BE2C (cell line): Measurements from ENCODE around the gene POU3F1.

Source experiments
- DNase-seq: peaks from one replicate; pipeline ENCODE4 v3.0.0-alpha.2; 2020
- H3K27me3 ChIP-seq: fragments of 250-450 bp; sonication (Bioruptor Pico); 2 replicates; pipeline ENCODE4 v1.5.1; 2020; ENCODE audit warnings: mild to moderate bottlenecking
- H3K36me3 ChIP-seq: fragments of 250-450 bp; sonication (Bioruptor Pico); 2 replicates; pipeline ENCODE4 v1.5.1; 2020; ENCODE audit warnings: mild to moderate bottlenecking
- H3K4me1 ChIP-seq: fragments of 250-450 bp; sonication (Bioruptor Pico); 2 replicates; pipeline ENCODE4 v1.5.1; 2020
- H3K4me3 ChIP-seq: 2 replicates; pipeline ENCODE4 v1.5.1; 2011; ENCODE audit warnings: low read depth, low read length
- H3K9me3 ChIP-seq: fragments of 250-450 bp; sonication (Bioruptor Pico); 2 replicates; pipeline ENCODE4 v1.5.1; 2020
- TF ChIP-seq, protein P1 (sequence below): IDR thresholded peaks from 2 replicates; pipeline ENCODE4 v1.5.1; 2012; ENCODE audit warnings: mild to moderate bottlenecking, low read depth, low read length

POU3F1 gene

DNA sequence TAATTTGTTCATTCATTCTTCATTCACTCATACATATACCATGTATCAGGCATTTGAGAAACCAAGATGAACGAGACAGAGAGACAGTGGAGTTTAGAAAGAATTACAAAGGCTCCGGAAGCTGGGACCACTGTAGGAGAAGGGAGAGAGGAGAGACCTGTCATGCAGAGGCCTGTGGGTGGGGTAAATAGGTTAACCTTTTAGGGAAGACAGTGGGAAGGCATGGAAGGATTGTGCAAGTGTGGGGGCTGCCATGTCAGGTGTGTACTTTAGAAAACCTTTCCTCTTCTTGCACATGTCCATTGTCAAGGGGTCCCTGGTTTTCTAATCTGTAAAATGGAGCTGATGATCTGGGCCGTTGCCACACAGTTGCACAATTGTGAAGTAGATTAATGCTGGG, 44.2 kb upstream of the POU3F1 start:
- H3K9me3 ChIP-seq: no peaks in the 10 kb centered on the region
- H3K27me3 ChIP-seq: no peaks in the 10 kb centered on the region
- no peak overlapping the region for H3K4me3 ChIP-seq

DNA sequence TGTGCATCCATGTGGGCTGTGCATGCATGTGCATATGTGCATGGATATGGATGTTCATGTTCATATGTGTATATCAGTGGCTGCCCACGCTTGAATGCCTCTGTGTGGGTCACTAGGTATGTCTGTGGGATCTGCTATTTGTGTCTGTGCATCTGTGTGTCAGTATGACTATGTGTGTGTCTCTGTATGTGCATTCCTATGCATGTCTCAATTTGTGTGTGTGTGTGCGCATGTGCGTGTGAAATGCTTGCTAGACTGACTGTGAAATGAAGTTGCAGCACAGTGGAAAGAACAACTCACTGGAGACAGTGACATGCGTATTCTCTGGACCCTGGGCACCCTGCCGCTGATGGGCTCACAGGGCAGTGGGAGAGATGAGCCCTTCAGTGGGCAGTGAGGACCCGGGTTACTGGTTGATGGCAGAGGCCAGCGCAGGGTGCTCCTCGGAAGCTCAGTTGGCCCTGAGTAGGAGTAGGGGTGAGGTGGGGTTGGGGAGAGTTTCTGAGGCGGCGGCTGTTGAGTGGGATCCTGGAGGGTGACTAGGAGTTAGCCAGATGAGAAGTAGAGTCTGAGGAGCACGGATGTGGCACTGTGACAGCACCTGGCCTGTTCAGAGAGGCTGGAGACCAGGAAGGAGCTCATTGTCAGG, 43.2 kb upstream of the POU3F1 start:
- H3K27me3 ChIP-seq: no peaks in the 10 kb centered on the region
- no peak for DNase-seq
- H3K4me3 ChIP-seq: no peak overlapping the region
- no peaks in the 10 kb centered on the region for H3K4me1 ChIP-seq
- TF ChIP-seq, protein P1, sequence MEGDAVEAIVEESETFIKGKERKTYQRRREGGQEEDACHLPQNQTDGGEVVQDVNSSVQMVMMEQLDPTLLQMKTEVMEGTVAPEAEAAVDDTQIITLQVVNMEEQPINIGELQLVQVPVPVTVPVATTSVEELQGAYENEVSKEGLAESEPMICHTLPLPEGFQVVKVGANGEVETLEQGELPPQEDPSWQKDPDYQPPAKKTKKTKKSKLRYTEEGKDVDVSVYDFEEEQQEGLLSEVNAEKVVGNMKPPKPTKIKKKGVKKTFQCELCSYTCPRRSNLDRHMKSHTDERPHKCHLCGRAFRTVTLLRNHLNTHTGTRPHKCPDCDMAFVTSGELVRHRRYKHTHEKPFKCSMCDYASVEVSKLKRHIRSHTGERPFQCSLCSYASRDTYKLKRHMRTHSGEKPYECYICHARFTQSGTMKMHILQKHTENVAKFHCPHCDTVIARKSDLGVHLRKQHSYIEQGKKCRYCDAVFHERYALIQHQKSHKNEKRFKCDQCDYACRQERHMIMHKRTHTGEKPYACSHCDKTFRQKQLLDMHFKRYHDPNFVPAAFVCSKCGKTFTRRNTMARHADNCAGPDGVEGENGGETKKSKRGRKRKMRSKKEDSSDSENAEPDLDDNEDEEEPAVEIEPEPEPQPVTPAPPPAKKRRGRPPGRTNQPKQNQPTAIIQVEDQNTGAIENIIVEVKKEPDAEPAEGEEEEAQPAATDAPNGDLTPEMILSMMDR: no peak
- no peaks in the 10 kb centered on the region for H3K9me3 ChIP-seq
- H3K36me3 ChIP-seq: no peaks in the 10 kb centered on the region

More for the DNA sequence above, 44.2 kb upstream of the POU3F1 start:
- H3K4me1 ChIP-seq: no peaks in the 10 kb centered on the region
- TF ChIP-seq, protein P1: no peak
- H3K36me3 ChIP-seq: no peaks in the 10 kb centered on the region
- DNase-seq: no peak

DNA sequence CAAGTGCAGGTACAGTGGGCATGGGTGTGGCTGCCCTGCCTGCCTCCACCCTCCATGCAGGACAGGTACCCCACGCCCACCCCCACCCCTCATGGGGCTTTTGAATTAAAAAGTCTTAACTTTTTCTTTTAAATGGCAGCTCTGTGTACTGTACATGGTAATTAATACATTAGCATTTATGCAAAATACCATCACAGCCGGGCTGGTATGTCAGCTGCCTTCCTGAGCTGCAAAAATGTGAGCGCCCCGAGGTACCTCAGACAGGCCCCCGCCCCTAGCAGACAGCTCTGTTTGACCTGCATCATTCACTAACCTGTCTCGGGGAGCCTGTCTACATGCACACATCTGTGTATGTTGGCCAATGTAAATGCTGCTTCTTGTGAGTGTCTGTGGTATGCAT, 42.2 kb upstream of the POU3F1 start:
- Histone ChIP-seq H3K9me3 (no peaks in the 10 kb centered on the region), H3K4me1 (no peaks in the 10 kb centered on the region), H3K4me3 (no peak overlapping the region), H3K36me3 (no peaks in the 10 kb centered on the region), H3K27me3 (no peaks in the 10 kb centered on the region)
- TF ChIP-seq, protein P1: no peak
- DNase-seq: no peak

DNA sequence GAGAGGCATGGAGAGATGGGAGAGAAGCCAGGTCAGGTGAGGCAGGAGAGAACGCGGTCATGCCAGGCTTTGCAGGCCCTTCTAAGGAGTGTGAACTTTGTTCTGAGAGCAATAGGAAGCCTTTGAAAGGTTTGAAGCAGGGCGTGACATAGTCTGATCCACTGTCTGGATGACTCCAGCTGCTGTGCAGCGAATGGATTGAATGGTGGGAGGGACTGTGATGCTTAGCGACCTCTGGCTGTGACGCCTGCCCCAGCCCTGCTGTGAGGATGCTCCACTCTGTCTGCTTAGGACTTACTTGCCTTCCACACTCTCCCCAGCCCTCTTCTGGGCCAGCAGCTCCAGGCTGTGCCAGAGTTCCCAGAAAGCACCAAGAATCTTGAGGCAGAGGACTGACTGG, 41.8 kb upstream of the POU3F1 start:
- no peaks in the 10 kb centered on the region for H3K4me1 ChIP-seq
- no peaks in the 10 kb centered on the region for H3K9me3 ChIP-seq
- H3K4me3 ChIP-seq: no peak overlapping the region
- peak; percentile 24 for DNase-seq
- no peaks in the 10 kb centered on the region for H3K27me3 ChIP-seq
- no peaks in the 10 kb centered on the region for H3K36me3 ChIP-seq
- TF ChIP-seq, protein P1: peak; percentile 26

DNA sequence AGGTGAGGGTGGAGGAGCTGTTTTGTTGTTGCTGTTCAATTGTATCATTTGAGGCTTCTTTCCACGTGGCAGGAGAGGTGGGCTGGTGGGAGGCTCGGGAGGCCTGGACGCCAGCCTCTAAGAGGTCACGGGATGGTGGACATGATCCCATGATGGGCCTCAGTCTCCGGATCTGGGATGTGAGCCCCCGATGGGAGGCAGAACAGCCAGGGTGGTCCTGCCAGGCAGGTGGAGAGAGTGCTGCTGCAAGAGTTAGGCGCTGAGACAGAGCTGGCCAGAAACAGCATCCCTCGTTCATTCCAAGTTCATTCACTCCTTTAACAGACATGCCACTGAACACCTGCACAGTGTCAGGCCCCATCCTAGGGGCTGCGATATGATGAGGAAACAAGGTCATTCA, 41.1 kb upstream of the POU3F1 start:
- TF ChIP-seq, protein P1: no peak
- Histone ChIP-seq H3K4me3 (no peak overlapping the region), H3K36me3 (no peaks in the 10 kb centered on the region), H3K4me1 (no peaks in the 10 kb centered on the region), H3K27me3 (no peaks in the 10 kb centered on the region), H3K9me3 (no peaks in the 10 kb centered on the region)
- no peak for DNase-seq

DNA sequence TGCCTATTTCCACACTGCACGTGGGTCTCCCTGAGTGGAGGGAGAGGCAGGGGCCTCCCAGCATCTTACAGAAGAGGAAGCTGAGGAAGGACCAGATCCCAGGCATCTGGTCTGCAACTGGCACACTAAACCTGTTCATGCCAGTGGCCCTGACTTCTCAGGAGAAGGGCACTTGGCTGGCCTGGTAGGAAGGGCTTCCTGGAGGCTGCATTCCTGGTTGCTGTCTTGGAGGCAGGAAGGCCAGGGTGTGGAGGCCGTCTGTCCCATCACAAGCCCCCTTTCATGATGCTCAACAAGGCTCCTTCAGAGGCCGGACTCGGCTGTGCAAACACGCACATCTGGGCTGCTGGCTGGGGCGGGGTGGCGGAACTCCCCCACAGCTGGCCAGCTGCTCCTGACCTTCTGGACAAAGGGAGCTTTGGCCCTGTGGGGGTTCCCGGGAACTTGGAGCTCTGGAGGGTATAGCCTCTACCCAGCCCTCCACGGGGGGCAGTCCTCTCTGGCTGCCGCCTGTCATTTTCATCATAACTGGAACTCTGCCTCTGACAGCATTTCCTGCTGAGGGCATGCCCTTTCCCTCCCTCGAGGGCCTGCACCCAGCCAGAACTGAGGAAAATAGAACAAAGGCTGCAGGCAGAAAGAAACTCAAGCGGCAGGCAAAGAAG, 39.2 kb upstream of the POU3F1 start:
- H3K27me3 ChIP-seq: no peaks in the 10 kb centered on the region
- TF ChIP-seq, protein P1: no peak
- no peak overlapping the region for H3K4me3 ChIP-seq
- no peaks in the 10 kb centered on the region for H3K4me1 ChIP-seq
- DNase-seq: no peak
- H3K9me3 ChIP-seq: no peaks in the 10 kb centered on the region
- H3K36me3 ChIP-seq: no peaks in the 10 kb centered on the region
